NCI-H510A (cell line): Measurements from ENCODE around the gene TUBA3D.
"Not testable (repeated sequence)": the region's sequence is repeated elsewhere in the genome, so short reads cannot be mapped to it uniquely, and the experiment has no call there.

ENCODE experiments used
- DNase-seq: peaks from one replicate; lab custom pipeline; 2025; lab: John Stamatoyannopoulos, UW

The TUBA3D gene

GRCh38 chr2:131483981-131484820, 8.3 kb downstream of the TUBA3D start:
- not testable (repeated sequence) for DNase-seq

GRCh38 chr2:131484906-131485460, 9.1 kb downstream of the TUBA3D start:
- DNase-seq: not testable (repeated sequence)

GRCh38 chr2:131486201-131486902, 10.4 kb downstream of the TUBA3D start:
- not testable (repeated sequence) for DNase-seq

GRCh38 chr2:131488306-131489205, 12.6 kb downstream of the TUBA3D start:
- DNase-seq: no peak

- not testable (repeated sequence) for DNase-seq
These were observed 14.9 kb downstream of the TUBA3D start for GRCh38 chr2:131490616-131491468.

GRCh38 chr2:131491469-131491836, 15.5 kb downstream of the TUBA3D start:
- DNase-seq: not testable (repeated sequence)

GRCh38 chr2:131492015-131492417, 16.1 kb downstream of the TUBA3D start, which contains the start of gene MZT2A:
Gene MZT2A, minus strand, starts transcription at chr2:131492397. Its CDS starts 21 bp downstream, at chr2:131492376.
- not testable (repeated sequence) for DNase-seq

GRCh38 chr2:131492418-131493198, 16.7 kb downstream of the TUBA3D start:
- peak; percentile 96 for DNase-seq

GRCh38 chr2:131493199-131493968, 17.5 kb downstream of the TUBA3D start:
- DNase-seq: no peak

GRCh38 chr2:131495506-131495905, 19.6 kb downstream of the TUBA3D start:
- DNase-seq: not testable (repeated sequence)

- DNase-seq: not testable (repeated sequence)
These were observed 22.5 kb downstream of the TUBA3D start for GRCh38 chr2:131498321-131498973.

GRCh38 chr2:131503587-131503986, 27.7 kb downstream of the TUBA3D start:
- DNase-seq: not testable (repeated sequence)

- DNase-seq: not testable (repeated sequence)
These were observed 28.3 kb downstream of the TUBA3D start for GRCh38 chr2:131504082-131504750.

- no peak for DNase-seq
These were observed 33.7 kb downstream of the TUBA3D start for GRCh38 chr2:131509615-131510014.

GRCh38 chr2:131511291-131511968, 35.5 kb downstream of the TUBA3D start:
- DNase-seq: not testable (repeated sequence)

- DNase-seq: not testable (repeated sequence)
These were observed 36.3 kb downstream of the TUBA3D start for GRCh38 chr2:131511969-131512870.
